HG02938 (cell line): ENCODE data around the gene DMRTC2.

Source experiments
- ATAC-seq: cut with Tn5 transposase; IDR thresholded peaks from one replicate; pipeline ENCODE4 v1.9.1; 2021; ENCODE audit warnings: mild to moderate bottlenecking, moderate library complexity; ENCODE audit not compliant: unreplicated experiment

Gene DMRTC2

GRCh38 chr19:41845051-41845590, 279 bp downstream of the DMRTC2 start:
- no peak for ATAC-seq

- no peak for ATAC-seq
Observed at GRCh38 chr19:41847351-41848105, 2.7 kb downstream of the DMRTC2 start.

GRCh38 chr19:41848666-41849065, 3.8 kb downstream of the DMRTC2 start:
- no peak for ATAC-seq

GRCh38 chr19:41849067-41849466, 4.2 kb downstream of the DMRTC2 start:
- no peak for ATAC-seq

- ATAC-seq = no peak
Observed at GRCh38 chr19:41850381-41850780, 5.5 kb downstream of the DMRTC2 start.

- no peak for ATAC-seq
Observed at GRCh38 chr19:41851456-41851855, 6.6 kb downstream of the DMRTC2 start.

GRCh38 chr19:41853344-41853743, 8.5 kb downstream of the DMRTC2 start:
- ATAC-seq = no peak

GRCh38 chr19:41853768-41854167, 8.9 kb downstream of the DMRTC2 start:
- ATAC-seq = no peak

- ATAC-seq = no peak
Observed at GRCh38 chr19:41859213-41859617, 14.4 kb downstream of the DMRTC2 start.

- ATAC-seq = peak; percentile 79
Observed at GRCh38 chr19:41859618-41860418, 15.0 kb downstream of the DMRTC2 start, which contains the start of gene RPS19. RPS19 (plus strand) TSS chr19:41860255; CDS start chr19:41860775, 520 bp downstream.

- ATAC-seq = no peak
Observed at GRCh38 chr19:41860419-41861115, 15.7 kb downstream of the DMRTC2 start.

- no peak for ATAC-seq
Observed at GRCh38 chr19:41861116-41861768, 16.4 kb downstream of the DMRTC2 start.

- ATAC-seq = no peak
Observed at GRCh38 chr19:41861846-41862245, 17.0 kb downstream of the DMRTC2 start.

GRCh38 chr19:41862445-41862986, 17.7 kb downstream of the DMRTC2 start:
- ATAC-seq = no peak

GRCh38 chr19:41863209-41863931, 18.5 kb downstream of the DMRTC2 start:
- ATAC-seq = no peak

- ATAC-seq = no peak
Observed at GRCh38 chr19:41864374-41864773, 19.5 kb downstream of the DMRTC2 start.

- no peak for ATAC-seq
Observed at GRCh38 chr19:41866284-41866683, 21.4 kb downstream of the DMRTC2 start.

GRCh38 chr19:41868120-41868988, 23.5 kb downstream of the DMRTC2 start:
- no peak for ATAC-seq

GRCh38 chr19:41868989-41869300, 24.1 kb downstream of the DMRTC2 start:
- ATAC-seq = no peak
